ENCODE measurements around the gene IMPG2.

The IMPG2 gene

DNA sequence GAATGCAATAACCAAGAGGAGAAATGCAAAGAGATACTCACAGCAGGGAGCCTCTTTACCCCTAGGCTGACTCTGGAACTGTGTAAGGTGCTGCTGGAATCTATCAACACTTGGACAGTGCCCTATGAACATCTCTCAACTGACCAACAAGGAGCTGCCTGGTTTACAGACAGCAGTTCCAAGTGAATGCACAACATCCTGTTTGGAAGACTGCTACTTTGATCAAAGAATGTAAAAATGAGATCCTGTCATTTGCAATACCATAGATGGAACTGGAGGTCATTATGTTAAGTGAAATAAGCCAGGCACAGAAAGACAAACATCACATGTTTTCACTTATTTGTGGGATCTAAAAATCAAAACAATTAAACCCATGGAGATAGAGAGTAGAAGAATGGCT lies 136.3 kb downstream of the IMPG2 start:
- no peak for DNase-seq
- no peak for ATAC-seq

DNA sequence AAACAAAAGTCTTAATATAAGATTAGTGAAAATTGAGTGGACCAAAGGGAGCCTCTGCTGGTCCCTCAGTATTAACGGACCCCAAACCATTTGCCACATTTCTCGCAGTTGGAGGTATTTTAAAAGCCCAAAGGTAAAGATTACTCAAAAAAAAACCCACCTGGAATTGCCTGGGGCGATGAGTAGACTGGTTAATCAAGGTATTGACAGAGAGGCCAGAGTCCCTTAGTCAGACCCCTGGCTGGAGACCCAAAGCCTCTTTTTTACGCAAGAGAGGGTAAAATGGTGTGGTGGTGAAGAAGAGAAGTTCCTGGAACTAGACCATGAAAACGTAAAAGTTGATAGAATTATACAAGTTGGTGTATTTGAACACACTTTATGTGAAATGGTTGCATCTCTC lies 137.2 kb downstream of the IMPG2 start:
- DNase-seq (no peak), ATAC-seq (no peak)

DNA sequence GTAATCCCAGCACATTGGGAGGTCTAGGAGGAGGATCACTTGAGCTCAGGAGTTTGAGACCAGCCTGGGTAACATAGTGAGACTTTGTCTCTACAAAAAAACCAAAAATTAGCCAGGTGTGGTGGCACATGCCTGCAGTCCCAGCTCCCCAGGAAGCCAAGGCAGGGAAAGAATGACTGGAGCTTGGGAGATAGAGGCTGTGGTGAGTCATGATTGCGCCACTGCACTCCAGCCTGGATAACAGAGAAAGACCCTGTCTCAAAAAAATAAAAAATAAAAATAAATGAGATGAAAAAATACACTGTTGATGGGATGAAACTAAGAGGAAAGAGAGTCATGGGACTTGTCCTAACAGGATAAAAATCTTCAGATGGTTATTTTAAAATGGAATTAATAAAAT lies 137.6 kb downstream of the IMPG2 start:
- DNase-seq (no peak), ATAC-seq (no peak)

DNA sequence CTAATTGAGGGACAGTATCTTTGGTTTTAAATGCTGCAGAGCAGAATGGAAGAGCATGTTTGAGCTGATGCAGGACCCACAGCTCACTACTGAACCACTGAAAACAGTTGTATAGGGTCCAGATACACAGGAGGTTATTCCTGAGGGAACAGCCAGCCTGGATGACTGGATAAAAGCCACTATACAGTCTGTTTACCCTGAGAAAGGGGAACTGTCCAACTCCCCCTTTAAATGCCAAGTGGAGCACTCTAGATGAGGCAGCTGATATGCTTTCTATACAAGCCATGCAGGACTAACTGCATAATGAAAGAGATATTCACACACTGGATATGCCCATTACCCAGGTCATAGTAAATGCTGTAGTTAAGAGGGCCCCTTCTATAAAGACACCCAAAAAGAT lies 138.6 kb downstream of the IMPG2 start:
- ATAC-seq (no peak), DNase-seq (no peak)

DNA sequence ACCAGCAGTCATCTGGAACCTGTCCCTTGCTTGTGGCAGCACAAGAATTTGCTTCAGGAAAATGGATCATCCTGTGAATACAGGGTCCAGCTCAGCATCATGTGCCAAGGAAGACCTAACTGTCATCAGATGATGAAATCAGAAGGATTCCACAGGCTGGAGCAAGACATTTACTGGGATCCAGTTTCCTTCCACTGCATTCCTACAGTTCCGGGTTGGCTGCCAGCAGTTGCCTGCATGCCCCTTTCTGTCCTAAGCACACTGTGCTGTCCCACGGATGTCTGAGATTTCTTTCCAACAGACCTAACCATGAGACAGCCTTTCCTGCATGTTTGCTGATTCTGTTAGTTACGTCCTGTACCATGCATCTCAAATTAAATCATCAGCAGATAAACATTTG lies 140.7 kb downstream of the IMPG2 start:
- no peak for ATAC-seq

DNA sequence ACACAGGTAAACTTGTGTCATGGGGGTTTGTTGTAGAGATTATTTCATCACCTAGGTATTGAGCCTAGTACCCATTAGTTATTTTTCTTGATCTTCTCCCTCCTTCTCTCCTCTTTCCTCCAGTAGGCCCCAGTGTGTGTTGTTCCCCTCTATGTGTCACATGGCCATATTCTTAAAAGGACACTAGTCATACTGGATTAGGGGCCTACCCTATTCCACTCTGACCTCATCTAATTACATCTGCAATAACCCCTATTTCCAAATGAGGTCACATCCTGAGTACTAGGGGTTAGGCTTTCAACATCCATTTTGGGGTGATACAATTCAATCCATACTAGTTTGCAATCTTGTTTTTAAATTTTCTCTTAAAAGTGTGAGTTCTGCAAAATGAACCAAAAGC lies 142.8 kb downstream of the IMPG2 start:
- ATAC-seq, result no peak
- no peak for DNase-seq

More for the DNA sequence above, 140.7 kb downstream of the IMPG2 start:
- no peak for DNase-seq

All from stimulated activated naive CD8-positive, alpha-beta T cell treated with anti-CD3 and anti-CD28 coated beads, Interleukin-15, Interleukin-2, amounts not matched to agents 100 U/mL and 50 U/mL, for 24 hours (primary cell).